ENCODE results near the gene HORMAD2. TPM values are rescaled to one million over a fixed set of nuclear protein-coding genes. Genes with fewer than 3 reads are reported as not detected.

HORMAD2 gene
- total RNA-seq, 2 donors from 2014 or later = not detected

DNA sequence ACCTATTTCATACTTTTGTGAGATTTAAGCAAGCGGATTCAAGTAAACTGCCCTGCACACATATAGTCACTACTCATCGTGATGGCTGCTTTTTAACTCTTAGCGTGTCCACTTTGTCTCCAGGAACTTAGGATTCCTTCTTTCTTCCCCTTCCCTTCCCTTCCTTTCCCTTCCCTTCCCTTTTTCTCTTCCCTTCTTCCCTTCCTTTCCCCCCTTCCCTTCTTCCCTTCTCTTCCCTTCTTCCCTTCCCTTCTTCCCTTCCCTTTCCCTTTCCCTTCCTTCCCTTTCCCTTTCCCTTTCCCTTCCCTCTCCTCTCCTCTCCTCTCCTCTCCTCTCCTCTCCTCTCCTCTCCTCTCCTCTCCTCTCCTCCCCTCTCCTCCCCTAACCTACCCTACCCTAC, 100.4 kb downstream of the HORMAD2 start:
- TF ChIP-seq CTCF (IDR thresholded peaks at IDR 0.05) = no peak
- Histone ChIP-seq H3K4me3 (no peak overlapping the region), H3K27ac (no peak overlapping the region), H3K36me3 (no peaks in the 10 kb centered on the region), H3K9me3 (no peaks in the 10 kb centered on the region), H3K4me1 (ENCODE audit: control insufficient read depth in 1 of 2, low read depth in 2 of 2) (no peaks in the 10 kb centered on the region), H3K27me3 (replicated peaks; ENCODE audit: insufficient read depth) (no peaks in the 10 kb centered on the region)
- ATAC-seq (ENCODE audit: insufficient number of reproducible peaks, low FRiP score, low read depth) = no peak
- no peak for DNase-seq (ENCODE audit: low spot score)

- TF ChIP-seq CTCF (IDR thresholded peaks at IDR 0.05) = no peak
- no peak for DNase-seq (ENCODE audit: low spot score)
- Histone ChIP-seq H3K4me1 (ENCODE audit: control insufficient read depth in 1 of 2, low read depth in 2 of 2) (no peaks in the 10 kb centered on the region), H3K27ac (no peak overlapping the region), H3K9me3 (no peaks in the 10 kb centered on the region), H3K36me3 (no peaks in the 10 kb centered on the region), H3K4me3 (no peak overlapping the region), H3K27me3 (replicated peaks; ENCODE audit: insufficient read depth) (no peaks in the 10 kb centered on the region)
- ATAC-seq (ENCODE audit: insufficient number of reproducible peaks, low FRiP score, low read depth) = no peak
Measured at GRCh38 chr22:30181459-30182349, 101.4 kb downstream of the HORMAD2 start.

DNA sequence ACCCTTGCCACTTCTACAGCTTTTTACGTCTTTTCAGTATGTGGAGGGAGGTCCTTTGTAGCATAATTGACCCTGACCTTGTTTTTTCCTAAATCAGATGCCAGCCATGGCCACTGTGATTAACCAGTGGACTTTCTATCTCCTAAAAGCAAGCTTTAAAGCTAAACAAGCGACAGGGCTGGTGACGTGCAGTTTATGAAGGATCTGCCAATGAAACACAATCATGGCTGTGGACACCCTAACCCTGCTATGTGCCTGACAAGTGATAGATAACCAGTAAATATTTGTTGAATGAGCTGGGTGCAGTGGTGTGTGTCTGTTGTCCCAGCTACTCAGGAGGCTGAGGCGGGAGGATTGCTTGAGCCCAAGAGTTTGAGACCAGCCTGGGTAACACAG, 102.1 kb downstream of the HORMAD2 start:
- DNase-seq (ENCODE audit: low spot score) = no peak
- H3K4me1 ChIP-seq (ENCODE audit: control insufficient read depth in 1 of 2, low read depth in 2 of 2) = no peaks in the 10 kb centered on the region
- no peaks in the 10 kb centered on the region for H3K9me3 ChIP-seq
- H3K27me3 ChIP-seq (replicated peaks; ENCODE audit: insufficient read depth) = no peaks in the 10 kb centered on the region
- no peak overlapping the region for H3K4me3 ChIP-seq
- no peak for ATAC-seq (ENCODE audit: insufficient number of reproducible peaks, low FRiP score, low read depth)
- TF ChIP-seq CTCF (IDR thresholded peaks at IDR 0.05) = no peak
- no peaks in the 10 kb centered on the region for H3K36me3 ChIP-seq
- no peak overlapping the region for H3K27ac ChIP-seq

GRCh38 chr22:30182815-30183214, 102.6 kb downstream of the HORMAD2 start:
- Histone ChIP-seq H3K27ac (no peak overlapping the region), H3K27me3 (replicated peaks; ENCODE audit: insufficient read depth) (no peaks in the 10 kb centered on the region), H3K9me3 (no peaks in the 10 kb centered on the region), H3K4me1 (ENCODE audit: control insufficient read depth in 1 of 2, low read depth in 2 of 2) (no peaks in the 10 kb centered on the region), H3K4me3 (no peak overlapping the region), H3K36me3 (no peaks in the 10 kb centered on the region)
- DNase-seq (ENCODE audit: low spot score) (no peak), ATAC-seq (ENCODE audit: insufficient number of reproducible peaks, low FRiP score, low read depth) (no peak)
- TF ChIP-seq CTCF (IDR thresholded peaks at IDR 0.05) = no peak

DNA sequence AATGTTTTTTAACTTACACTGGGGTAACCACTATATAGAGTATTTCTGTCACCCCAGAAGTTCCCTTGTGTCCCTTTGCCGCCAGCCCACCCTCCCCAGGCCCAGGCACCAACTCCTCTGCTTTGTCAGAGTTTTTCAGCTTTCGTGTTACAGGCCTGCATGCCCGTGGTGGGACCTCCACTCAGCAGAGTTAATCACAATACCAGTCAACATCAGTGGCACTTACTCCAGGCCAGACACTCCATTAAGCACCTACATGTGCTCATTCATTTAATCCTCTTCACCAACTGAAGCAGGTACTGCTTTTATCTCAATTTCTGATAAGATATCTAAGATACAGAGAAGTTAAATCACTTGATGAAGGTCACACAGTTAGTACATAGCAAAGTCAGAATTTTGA, 103.0 kb downstream of the HORMAD2 start:
- no peak overlapping the region for H3K27ac ChIP-seq
- ATAC-seq (ENCODE audit: insufficient number of reproducible peaks, low FRiP score, low read depth) (no peak), DNase-seq (ENCODE audit: low spot score) (no peak)
- no peaks in the 10 kb centered on the region for H3K4me1 ChIP-seq (ENCODE audit: control insufficient read depth in 1 of 2, low read depth in 2 of 2)
- no peaks in the 10 kb centered on the region for H3K9me3 ChIP-seq
- H3K36me3 ChIP-seq = no peaks in the 10 kb centered on the region
- no peak for TF ChIP-seq CTCF (IDR thresholded peaks at IDR 0.05)
- no peak overlapping the region for H3K4me3 ChIP-seq
- H3K27me3 ChIP-seq (replicated peaks; ENCODE audit: insufficient read depth) = no peaks in the 10 kb centered on the region

Data from thoracic aorta (tissue), 2 donors.